ENCODE measurements around the gene CORO6.

CORO6 gene

GRCh38 chr17:29620271-29620670, 2.4 kb downstream of the CORO6 start:
- peak overlapping the region; percentile 69 for H3K27ac ChIP-seq
- no peak for TF ChIP-seq CTCF (conservative IDR thresholded peaks at IDR 0.05; ENCODE audit: low read depth)
- peak; percentile 82 for DNase-seq (ENCODE audit: low spot score)
- ChIA-PET CTCF (interaction anchor here (0.6 to 1.3 kb wide), 4 partner anchors 19 to 73 kb away, joined by 3 read pairs; no protein-coding TSS in a partner anchor), POLR2A (ENCODE audit: low non-redundant PET) (no interaction called here)

GRCh38 chr17:29619251-29619650, 3.5 kb downstream of the CORO6 start:
- DNase-seq (ENCODE audit: low spot score), result no peak
- POLR2A ChIA-PET (ENCODE audit: low non-redundant PET), result no interaction called here
- TF ChIP-seq CTCF (conservative IDR thresholded peaks at IDR 0.05; ENCODE audit: low read depth), result no peak
- CTCF ChIA-PET, result interaction anchor here (0.6 to 1.8 kb wide), 4 partner anchors 11 to 442 kb away, joined by 3 to 11 read pairs (median 4); no protein-coding TSS in a partner anchor
- no peak overlapping the region for H3K27ac ChIP-seq

- DNase-seq (ENCODE audit: low spot score), result no peak
- no peak; the same call in 1 of the 2 replicates for TF ChIP-seq CTCF (conservative IDR thresholded peaks at IDR 0.05; ENCODE audit: low read depth)
- no peak overlapping the region for H3K27ac ChIP-seq
- ChIA-PET CTCF (interaction anchor here (0.6 to 3.8 kb wide), 15 partner anchors 10 to 1180 kb away, joined by 3 to 45 read pairs (median 3); partner anchors contain the start of gene ANKRD13B), POLR2A (ENCODE audit: low non-redundant PET) (no interaction called here)
Observed at GRCh38 chr17:29618272-29619065, 4.2 kb downstream of the CORO6 start.

GRCh38 chr17:29617481-29618271, 5.0 kb downstream of the CORO6 start:
- CTCF ChIA-PET, result interaction anchor here (0.6 to 3.8 kb wide), 25 partner anchors 9 to 1180 kb away, joined by 3 to 45 read pairs (median 3); partner anchors contain the start of gene ANKRD13B
- H3K27ac ChIP-seq, result 0 out of 2 replicates have a peak overlapping the region, but pooled peaks have one; percentile 16
- TF ChIP-seq CTCF (conservative IDR thresholded peaks at IDR 0.05; ENCODE audit: low read depth), result peak; percentile 63
- DNase-seq (ENCODE audit: low spot score), result no peak
- POLR2A ChIA-PET (ENCODE audit: low non-redundant PET), result no interaction called here

GRCh38 chr17:29617125-29617480, 5.6 kb downstream of the CORO6 start:
- ChIA-PET POLR2A (ENCODE audit: low non-redundant PET) (no interaction called here), CTCF (interaction anchor here (0.6 to 3.8 kb wide), 10 partner anchors 10 to 555 kb away, joined by 3 to 45 read pairs (median 6); partner anchors contain the start of gene ANKRD13B)
- TF ChIP-seq CTCF (conservative IDR thresholded peaks at IDR 0.05; ENCODE audit: low read depth), result peak; percentile 29
- no peak for DNase-seq (ENCODE audit: low spot score)
- no peak overlapping the region for H3K27ac ChIP-seq
